Left lobe of liver (tissue), 2 donors: ENCODE data around the gene CNOT3. TPM values are rescaled to one million over a fixed set of nuclear protein-coding genes. Genes with fewer than 3 reads are reported as not detected.
"Not testable (repeated sequence)": the region's sequence is repeated elsewhere in the genome, so short reads cannot be mapped to it uniquely, and the experiment has no call there.

ENCODE experiments used
- ATAC-seq: fragments of 200-7000 bp; cut with Tn5 transposase; one replicate; pipeline ENCODE4 v1.9.1; 2020; ENCODE audit warnings: mild to moderate bottlenecking, moderate library complexity
- DNase-seq: peaks from one replicate; pipeline ENCODE4 v3.0.0-alpha.2; 2020; ENCODE audit warnings: low spot score
- total RNA-seq: library from RNA; stranded (reverse); gene quantifications from one replicate; pipeline ENCODE4 v1.2.1, GENCODE V29; 2021
- donor health status: DM: no; HTN: no; CAD: no; lungs with moderate emphysema.
- donor health status: DM: no; HTN: yes; CAD: no.

The CNOT3 gene
- total RNA-seq, result 19.0 TPM

- ATAC-seq, result no peak
- DNase-seq, result no peak
Observed at GRCh38 chr19:54137699-54138488, at the start of gene CNOT3. CNOT3 (plus strand) TSS chr19:54137762; CDS start chr19:54142979, 5,217 bp downstream.

DNA sequence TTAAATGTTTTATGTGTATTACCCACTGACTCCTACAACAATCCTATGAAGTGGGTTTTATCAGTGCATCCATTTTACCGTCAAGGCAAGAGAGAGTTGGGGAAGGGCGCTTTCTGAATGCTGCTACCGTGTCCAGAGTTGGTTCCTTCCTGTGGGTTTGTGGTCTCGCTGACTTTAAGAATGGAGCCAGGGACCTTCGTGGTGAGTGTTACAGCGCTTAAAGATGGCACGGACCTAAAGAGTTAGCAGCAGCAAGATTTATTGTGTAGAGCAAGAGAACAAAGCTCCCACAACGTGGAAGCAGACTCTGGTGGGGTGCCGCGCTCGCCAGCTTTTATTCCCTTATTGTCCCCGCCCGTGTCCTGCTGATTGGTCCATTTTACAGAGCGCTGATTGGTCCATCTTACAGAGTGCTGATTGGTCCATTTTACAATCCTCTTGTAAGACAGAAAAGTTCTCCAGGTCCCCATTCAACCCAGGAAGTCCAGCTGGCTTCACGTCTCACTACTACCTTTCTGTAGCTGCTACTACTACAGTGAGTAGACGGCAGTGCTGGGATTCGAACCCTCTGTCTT is 43.0 kb upstream of the CNOT3 start:
- ATAC-seq, result no peak
- no peak for DNase-seq

DNA sequence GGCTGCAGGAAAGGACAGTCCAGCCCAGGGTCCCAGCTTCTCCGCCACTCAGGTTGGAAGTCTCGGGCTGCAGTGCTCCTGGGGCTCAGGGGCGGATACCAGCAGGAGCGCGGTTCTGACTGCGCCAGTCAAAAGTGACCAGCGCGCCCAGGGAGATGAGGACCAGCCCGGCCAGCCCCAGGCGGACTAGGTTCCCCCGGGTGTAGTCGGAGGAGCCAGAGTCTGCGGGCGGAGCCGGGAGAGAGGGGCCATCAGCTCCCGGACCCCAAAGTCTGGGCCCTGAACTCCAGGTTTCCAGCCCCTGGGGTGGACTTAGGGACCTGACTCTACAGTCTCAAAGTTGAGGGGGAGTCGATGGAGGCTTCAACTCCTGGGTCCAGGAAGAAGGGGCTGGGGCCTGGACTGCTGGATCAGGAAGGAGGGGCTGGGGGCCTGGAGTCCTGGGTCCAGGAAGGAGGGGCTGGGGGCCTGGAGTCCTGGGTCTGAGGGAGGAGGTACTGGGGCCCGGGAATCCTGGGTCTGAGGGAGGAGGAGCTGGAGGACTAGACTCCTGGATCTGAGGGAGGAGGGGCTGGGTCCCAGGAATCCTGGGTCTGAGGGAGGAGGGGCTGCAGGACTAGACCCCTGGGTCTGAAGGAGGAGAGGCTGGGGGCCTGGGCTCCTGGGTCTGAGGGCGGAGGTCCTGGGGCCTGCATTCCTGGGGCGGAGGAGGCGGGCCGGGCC is 42.3 kb upstream of the CNOT3 start:
- ATAC-seq (no peak), DNase-seq (no peak)

DNA sequence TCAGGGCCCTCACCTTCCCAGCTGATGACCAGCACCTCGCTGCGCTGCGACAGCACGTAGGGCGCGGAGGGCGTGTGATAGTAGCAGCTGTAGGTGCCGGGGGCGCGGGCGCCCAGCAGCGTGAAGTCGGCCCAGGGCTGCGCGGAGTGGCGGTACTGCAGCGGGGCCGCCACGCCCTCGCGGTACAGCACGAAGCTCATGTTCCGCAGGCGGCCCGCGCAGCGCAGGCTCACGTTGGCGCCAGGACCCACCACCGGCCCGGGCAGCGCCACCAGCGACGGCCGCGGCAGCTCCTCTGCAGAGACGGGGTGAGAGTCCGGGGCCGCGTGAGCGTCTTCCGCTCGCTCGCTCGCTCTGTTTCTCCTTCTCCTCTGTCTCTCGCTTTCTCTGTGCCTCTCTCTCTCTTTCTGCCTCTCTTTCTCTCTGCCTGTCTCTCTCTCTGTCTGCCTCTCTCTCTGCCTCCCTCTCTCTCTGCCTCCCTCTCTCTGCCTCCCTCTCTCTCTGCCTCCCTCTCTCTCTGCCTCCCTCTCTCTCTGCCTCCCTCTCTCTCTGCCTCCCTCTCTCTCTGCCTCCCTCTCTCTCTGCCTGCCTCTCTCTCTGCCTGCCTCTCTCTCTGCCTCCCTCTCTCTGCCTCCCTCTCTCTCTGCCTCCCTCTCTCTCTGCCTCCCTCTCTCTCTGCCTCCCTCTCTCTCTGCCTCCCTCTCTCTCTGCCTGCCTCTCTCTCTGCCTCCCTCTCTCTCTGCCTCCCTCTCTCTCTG is 41.5 kb upstream of the CNOT3 start:
- not testable (repeated sequence) for DNase-seq
- peak; percentile 78 for ATAC-seq

DNA sequence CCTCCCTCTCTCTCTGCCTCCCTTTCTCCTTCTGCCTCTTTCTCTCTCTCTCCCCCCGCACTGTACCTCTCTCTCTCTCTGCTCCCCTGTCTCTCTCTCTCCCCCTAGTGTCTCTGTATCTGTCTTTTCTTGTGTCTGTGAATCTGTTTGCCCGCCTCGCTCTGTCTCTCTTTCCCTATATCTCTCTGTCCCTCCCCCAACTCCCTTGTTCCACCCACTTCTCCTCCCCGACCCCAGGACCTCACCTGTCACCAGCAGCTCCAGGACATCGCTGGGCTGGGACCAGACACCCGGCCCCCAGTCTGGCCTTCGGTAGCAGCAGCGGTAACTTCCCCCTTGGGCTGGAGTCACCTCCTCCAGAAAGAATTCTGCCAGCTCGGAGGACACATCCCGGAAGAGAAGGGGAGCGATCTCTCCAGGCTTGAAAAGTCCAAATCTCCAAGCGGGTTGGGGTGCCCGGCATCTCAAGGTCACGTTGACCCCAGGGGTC is 40.9 kb upstream of the CNOT3 start:
- no peak for DNase-seq

DNA sequence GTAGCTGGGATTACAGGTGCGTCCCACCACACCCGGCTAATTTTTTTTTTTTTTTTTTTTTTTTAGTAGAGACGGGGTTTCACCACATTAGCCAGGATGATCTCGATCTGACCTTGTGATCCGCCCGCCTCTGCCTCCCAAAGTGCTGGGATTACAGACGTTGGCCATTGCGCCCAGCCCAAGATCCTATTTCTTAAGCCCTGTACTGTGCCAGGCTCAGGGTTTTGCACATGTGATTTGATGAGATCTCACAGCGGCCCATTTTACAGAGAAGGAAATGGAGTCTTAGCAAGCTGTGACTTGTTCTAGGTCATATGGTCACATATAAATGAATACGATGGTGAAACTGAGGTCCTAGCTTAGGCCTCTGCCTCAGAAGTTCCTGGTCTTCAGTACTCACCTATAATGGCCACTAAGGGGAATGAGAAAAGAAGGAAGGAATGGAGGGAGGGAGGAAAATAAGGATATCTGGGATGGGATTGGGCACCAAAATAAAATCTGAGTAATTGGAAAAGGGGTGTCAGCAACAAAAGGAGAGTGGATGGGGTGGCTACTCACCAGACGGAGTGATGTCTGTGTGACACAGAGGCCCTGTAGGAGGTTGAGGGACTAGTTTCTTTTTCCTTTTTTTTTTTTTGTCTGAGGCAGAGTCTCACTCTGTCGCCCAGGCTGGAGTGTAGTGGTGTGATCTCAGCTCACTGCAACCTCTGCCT is 38.2 kb upstream of the CNOT3 start:
- DNase-seq (no peak), ATAC-seq (no peak)

More for the DNA sequence above, 40.9 kb upstream of the CNOT3 start:
- peak; percentile 33 for ATAC-seq

- not testable (repeated sequence) for ATAC-seq, DNase-seq
Observed at GRCh38 chr19:54099903-54100255, 37.7 kb upstream of the CNOT3 start.

- ATAC-seq (no peak), DNase-seq (no peak)
Observed at GRCh38 chr19:54100561-54100960, 37.0 kb upstream of the CNOT3 start, which contains the start of gene OSCAR. OSCAR (minus strand) TSS chr19:54100803; CDS start chr19:54100792, 11 bp downstream.

- peak; percentile 99 for ATAC-seq
- DNase-seq, result peak; percentile 99
Observed at GRCh38 chr19:54102421-54103169, 35.0 kb upstream of the CNOT3 start, which contains the start of gene NDUFA3. NDUFA3 (plus strand) TSS chr19:54102855; CDS start chr19:54102879, 24 bp downstream.

DNA sequence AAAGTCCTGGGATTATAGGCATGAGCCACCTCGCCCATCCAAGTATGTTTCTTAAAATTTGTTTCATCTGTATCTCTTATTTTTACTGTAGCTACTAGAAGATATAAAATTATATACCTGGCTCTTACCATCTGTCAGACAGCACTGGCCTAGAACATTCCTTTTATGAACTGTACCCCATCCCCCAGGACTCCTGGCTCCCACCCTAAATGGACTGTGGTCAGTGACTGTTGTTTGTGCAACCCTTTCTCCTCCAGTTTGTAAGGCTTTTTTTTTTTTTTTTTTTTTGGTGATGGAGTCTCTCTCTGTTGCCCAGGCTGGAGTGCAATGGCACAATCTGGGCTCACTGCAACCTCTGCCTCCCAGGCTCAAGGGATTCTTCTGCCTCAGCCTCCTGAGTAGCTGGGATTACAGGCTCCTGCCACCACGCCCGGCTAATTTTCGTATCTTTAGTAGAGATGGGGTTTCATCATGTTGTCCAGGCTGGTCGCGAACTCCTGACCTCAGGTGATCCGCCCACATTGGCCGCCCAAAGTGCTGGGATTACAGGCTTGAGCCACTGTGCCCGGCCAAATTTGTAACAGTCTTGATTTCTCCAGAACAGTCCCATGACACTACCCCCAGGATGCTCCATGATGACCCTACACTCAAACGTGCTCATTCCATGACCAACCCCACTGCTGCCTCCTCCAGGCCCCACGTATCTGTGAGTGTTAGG is 32.4 kb upstream of the CNOT3 start:
- ATAC-seq (no peak), DNase-seq (peak; percentile 38)

- DNase-seq (no peak), ATAC-seq (no peak)
Observed at GRCh38 chr19:54105796-54106195, 31.8 kb upstream of the CNOT3 start.

- ATAC-seq, result no peak
- no peak for DNase-seq
Observed at GRCh38 chr19:54106716-54107115, 30.8 kb upstream of the CNOT3 start.

GRCh38 chr19:54107876-54108490 is 29.6 kb upstream of the CNOT3 start:
- no peak for ATAC-seq
- no peak for DNase-seq

DNA sequence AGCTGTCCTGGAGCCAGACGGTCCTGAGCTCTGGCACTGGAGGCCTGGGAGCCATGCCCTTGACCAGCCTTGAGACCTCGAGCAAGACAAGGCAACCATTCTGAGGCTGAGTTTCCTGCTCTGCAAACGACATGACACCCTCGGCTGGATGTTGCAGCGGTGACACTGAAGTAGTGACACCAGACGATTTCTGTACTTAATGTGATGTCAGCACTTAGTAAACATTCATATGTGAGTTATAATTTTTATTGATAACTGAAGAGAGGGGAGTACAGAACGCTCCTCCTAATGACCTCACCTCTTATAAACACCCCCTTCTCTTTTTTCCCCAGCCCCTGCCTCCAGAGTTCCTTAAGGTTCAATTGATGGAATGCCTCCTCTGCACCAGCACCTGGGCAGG is 29.1 kb upstream of the CNOT3 start:
- ATAC-seq (no peak), DNase-seq (no peak)

GRCh38 chr19:54109651-54110050 is 27.9 kb upstream of the CNOT3 start:
- DNase-seq (no peak), ATAC-seq (peak; percentile 16)

- DNase-seq, result no peak
- peak; percentile 8 for ATAC-seq
Observed at GRCh38 chr19:54114340-54115108, 23.0 kb upstream of the CNOT3 start.
